NCI-H345 treated with DMSO at 0.1 percent for 48 hours (cell line): ENCODE measurements around the gene PLXDC2.

ENCODE experiments used
- DNase-seq: peaks from one replicate; lab custom pipeline; 2025; ENCODE audit not compliant: unreplicated experiment; lab: John Stamatoyannopoulos, UW

The PLXDC2 gene

GRCh38 chr10:20254078-20254477 lies 437.8 kb downstream of the PLXDC2 start:
- no peak for DNase-seq

- no peak for DNase-seq
Measured at GRCh38 chr10:20254497-20254896, 438.3 kb downstream of the PLXDC2 start.

- DNase-seq: no peak
Measured at GRCh38 chr10:20256969-20257368, 440.7 kb downstream of the PLXDC2 start.

- no peak for DNase-seq
Measured at GRCh38 chr10:20257422-20257821, 441.2 kb downstream of the PLXDC2 start.

- DNase-seq: no peak
Measured at GRCh38 chr10:20265146-20265545, 448.9 kb downstream of the PLXDC2 start.

GRCh38 chr10:20267734-20268133 lies 451.5 kb downstream of the PLXDC2 start:
- no peak for DNase-seq

- DNase-seq: no peak
Measured at GRCh38 chr10:20271490-20271889, 455.3 kb downstream of the PLXDC2 start.

- no peak for DNase-seq
Measured at GRCh38 chr10:20272608-20273007, 456.4 kb downstream of the PLXDC2 start.

- no peak for DNase-seq
Measured at GRCh38 chr10:20274571-20274970, 458.3 kb downstream of the PLXDC2 start.

GRCh38 chr10:20276127-20276979 lies 460.1 kb downstream of the PLXDC2 start:
- no peak for DNase-seq

- no peak for DNase-seq
Measured at GRCh38 chr10:20277820-20278219, 461.6 kb downstream of the PLXDC2 start.

GRCh38 chr10:20281579-20281978 lies 465.3 kb downstream of the PLXDC2 start:
- DNase-seq: no peak

- DNase-seq: no peak
Measured at GRCh38 chr10:20287586-20287985, 471.4 kb downstream of the PLXDC2 start.

GRCh38 chr10:20288060-20288459 lies 471.8 kb downstream of the PLXDC2 start:
- no peak for DNase-seq

- DNase-seq: no peak
Measured at GRCh38 chr10:20289070-20289828, 473.0 kb downstream of the PLXDC2 start.

- no peak for DNase-seq
Measured at GRCh38 chr10:20298417-20298816, 482.2 kb downstream of the PLXDC2 start.

- DNase-seq: no peak
Measured at GRCh38 chr10:20299034-20299736, 483.0 kb downstream of the PLXDC2 start.

- DNase-seq: no peak
Measured at GRCh38 chr10:20300735-20301134, 484.5 kb downstream of the PLXDC2 start.

GRCh38 chr10:20302033-20302432 lies 485.8 kb downstream of the PLXDC2 start:
- DNase-seq: no peak

GRCh38 chr10:20303453-20304152 lies 487.4 kb downstream of the PLXDC2 start:
- DNase-seq: no peak

GRCh38 chr10:20313665-20314064 lies 497.4 kb downstream of the PLXDC2 start:
- no peak for DNase-seq
